CD4-positive, alpha-beta T cell treated with Interleukin-12 subunit alpha and Interleukin-12 subunit beta, for 1 hour (primary cell): ENCODE results near the gene C6orf118.

ENCODE experiments used
- DNase-seq: peaks from one replicate; pipeline ENCODE4 v3.0.0-alpha.2; 2020

Gene C6orf118

DNA sequence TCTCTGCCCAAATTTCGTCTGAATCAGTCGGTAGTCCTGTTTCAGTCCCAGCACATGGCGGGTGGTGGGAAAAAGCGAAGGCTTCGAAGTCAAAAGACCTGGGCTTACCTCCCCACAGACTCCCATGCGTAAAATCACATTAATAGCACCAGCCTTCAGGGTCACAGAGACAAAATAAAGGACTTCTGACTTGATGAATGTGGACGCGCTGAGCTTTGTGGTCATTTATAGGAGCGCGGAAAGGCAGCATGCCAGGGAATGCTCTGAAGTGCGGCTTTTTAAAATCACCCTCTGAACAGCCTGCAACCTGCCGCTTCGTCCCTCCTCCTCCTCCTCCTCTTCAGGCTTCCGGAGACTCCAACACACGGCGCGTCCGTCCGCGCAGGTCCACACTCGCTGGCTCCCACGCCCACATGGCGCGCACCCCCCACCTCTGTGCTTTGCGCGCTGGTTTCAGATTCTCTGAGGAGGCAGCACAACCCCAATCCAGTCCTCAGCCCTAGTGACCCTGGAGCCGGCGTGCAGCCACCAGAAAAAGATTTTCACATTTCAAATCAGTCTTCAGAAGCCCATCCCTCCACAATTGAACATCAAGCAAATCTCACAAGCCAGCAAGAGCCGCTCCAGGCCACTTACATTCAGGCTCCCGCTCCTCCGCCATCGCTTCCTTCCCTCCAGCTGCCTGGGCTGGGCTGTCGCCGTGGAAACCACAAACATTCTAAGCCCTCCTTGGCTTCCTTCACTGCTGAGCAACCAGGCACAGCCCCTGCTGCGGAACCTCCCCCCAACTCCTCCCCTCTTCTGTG, at the start of gene C6orf118:
C6orf118 (minus strand) TSS at position 680 of the 806 bp plus-strand sequence; CDS start at position 661, 19 bp downstream.
- DNase-seq, result no peak

GRCh38 chr6:165345700-165346099, 36.3 kb upstream of the C6orf118 start:
- no peak for DNase-seq

DNA sequence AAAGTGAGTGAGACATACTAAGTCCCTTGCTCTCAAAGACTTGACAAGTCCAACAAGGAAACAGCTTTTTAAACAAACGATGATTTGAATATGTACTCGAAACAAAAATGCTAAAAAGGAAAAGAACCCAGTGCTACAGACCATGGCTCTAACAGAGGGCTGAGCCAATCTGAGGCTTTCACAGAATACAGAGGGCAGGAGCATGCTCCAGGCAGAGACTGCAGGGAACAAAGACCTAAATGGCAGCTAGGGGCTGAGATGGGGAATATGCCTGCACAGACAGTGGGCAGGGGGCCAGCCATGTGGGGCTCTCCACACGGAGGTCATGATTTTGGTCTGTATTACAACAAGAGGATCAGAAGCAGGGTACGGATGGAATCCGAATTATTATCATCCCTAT, 31.1 kb upstream of the C6orf118 start:
- DNase-seq, result no peak

DNA sequence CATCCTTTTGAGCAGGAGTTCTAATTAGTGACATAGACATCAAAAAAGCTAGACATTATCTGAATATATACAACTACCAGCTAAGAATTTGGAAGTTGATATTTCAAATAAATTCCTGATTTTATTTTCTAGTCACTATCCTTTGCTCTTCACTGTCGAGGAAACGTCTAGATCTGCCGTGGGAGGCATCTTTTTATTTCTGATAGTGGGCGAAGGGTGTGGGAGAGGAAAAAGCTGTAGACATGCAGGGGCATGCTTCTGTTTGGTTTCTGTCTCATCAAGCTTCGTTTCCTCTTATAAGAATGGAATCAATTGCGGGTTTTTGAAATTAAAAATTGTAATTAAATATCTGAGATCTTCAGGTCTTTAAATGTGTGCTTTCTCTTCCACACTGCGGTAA, 16.2 kb upstream of the C6orf118 start:
- DNase-seq, result no peak

DNA sequence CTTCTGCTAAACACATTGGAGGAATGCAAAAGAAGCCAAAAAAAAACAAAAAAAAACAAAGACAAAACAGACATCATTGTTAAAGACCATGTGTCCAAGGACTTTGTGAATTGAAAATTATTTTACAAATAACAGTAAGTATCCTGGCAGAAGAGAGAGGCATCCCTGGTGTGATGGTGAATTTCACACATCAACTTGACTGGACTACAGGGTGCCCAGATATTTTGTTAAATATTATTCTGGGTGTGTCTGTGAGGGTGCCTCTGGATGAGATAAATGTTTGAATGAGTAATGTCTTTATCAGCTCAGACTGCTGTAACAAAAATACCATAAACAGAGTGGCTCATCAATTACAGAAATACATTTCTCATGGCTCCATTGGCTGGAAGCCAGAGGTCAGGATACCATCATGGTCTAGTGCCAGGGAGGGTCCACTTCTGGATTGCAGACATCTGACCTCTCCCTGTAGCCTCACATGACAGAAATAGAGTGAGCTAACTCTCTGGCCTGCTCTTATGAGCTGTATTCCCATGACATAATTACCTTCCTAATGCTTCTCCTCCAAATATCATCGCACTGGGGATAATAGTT, 12.2 kb upstream of the C6orf118 start:
- DNase-seq, result no peak

DNA sequence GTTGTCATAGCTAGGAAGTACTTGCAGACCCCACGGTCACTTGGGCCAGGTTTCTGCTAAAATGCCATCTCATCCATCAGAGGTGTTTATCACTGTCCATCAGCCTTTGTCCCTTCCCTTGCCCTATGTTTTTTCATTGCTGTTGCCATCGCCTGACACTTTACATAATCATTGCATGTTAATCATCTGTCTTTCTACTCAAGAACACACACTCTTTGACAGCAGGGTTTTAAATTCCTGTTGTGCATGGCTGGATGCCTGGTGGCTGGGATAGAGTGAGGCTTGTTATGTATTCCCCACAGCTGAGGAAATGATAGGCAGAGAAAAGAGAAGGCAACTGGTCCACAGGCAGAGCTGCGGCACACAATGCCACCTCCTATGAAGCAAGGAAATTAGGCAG, 11.7 kb upstream of the C6orf118 start:
- no peak for DNase-seq

DNA sequence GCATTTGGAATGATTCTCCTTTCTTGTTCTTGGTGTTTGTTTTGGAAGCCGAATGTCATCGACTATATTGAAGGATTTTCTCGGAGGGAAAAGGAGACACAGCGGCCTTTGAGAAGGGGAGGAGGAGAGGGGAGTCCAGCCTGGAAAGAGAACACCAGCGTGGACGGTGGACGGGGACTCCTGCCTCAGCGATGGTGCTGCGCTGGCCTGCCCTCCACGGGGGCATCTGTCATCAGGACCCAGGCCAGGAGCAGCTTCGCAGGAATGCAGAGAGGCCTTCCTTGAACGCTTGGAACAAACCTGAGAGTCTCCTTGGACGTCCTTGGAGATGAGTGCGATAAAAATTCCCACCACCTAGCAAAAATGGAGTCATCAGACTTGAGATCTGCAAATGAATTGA, 8.3 kb upstream of the C6orf118 start:
- no peak for DNase-seq

DNA sequence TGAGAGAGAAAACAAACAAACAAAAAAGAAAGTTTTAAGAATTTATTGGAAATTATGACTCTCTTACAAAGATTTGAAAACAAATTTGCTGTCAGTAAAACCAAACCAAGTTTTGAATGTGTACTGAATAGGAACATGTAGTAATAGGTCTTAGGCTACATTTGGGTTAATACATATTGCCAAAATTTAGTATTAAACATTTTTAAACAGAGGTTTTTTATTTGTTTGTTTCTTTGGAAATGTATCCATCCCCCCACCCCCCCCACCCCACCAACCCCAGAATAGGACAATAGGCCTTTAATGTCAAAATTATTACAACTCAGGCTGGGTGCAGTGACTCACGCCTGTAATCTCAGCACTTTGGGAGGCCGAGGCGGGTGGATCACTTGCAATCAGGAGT, 2.5 kb downstream of the C6orf118 start:
- DNase-seq, result no peak

DNA sequence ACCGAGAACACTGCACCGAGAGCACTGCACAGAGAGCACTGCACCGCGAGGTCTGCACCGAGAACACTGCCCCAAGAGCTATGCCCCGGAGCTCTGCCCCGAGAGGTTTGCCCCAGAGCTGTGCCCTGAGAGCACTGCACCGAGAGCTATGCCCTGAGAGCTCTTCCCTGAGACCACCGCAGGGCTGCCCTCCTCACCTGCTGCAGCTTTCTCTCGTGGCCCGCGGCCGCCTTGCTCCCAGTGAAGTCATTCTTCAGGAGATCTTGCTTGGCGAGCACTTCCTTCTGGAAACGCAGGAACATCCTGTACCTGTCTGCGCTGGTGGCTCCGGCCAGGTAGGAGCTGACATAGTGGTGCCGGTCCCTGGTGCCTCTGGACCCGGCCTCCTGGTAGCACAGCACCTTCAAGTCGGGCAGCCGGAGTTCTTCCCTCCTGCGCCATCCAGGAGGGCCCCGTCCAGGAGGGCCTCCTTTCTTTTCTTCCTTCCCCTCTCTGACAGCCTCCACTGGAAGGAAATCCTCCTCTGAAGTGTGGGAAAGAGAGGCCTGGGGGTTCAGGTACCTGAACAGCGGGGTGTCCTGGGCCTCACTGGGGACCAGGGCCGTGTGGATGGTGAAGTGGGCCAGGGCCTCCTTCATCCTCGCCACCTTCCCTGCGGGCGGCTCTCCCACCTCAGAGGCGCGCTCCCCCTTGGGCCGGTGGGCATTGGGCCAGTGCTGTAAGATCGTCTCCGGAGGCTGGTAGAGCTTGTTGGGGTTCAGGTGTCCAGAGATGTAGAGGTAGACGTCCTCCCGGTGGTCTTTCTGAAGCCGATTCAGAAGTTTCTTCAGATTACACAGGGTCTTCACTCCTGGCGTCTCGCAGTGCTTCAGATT, 7.8 kb downstream of the C6orf118 start:
- no peak for DNase-seq

GRCh38 chr6:165300422-165300936, 8.9 kb downstream of the C6orf118 start:
- DNase-seq, result no peak

DNA sequence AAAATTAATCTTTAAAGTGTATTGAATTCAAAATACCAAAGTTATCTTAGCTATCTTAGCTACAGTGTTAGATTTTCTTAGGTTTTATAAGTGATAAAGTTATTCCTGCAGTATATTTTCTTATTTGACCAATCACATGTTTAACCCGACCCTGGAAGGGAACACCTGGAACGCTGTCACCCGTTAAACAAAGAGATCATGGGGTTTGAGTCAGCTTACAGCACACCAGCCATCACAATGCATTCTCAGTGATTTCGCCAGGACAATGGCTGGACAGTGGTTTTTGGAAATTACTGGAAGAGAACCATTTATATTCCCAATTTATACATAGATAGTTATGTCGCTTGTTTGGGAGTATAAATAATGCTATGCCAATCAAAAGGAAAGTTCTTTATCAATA, 10.5 kb downstream of the C6orf118 start:
- DNase-seq, result no peak

GRCh38 chr6:165298402-165298801, 11.0 kb downstream of the C6orf118 start:
- DNase-seq, result no peak

DNA sequence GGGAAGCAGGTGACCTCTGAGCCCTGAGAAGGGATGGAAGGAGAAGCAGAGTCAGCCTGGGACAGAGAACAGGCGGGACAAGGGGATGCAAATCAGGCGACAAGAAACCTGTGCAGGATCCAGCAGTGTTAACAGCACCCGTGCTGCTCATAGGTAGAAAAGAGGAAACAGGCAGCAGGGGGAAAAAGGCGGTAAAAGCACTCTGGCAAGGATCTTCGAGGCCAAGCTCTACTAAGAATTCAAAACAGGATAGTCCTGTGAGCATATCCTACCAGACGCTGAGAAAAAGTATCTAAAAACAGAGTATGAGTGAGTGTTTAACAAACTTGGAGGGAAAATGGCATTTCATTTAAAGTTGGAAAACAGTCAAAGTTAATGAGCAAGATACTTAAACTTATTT, 16.7 kb downstream of the C6orf118 start:
- no peak for DNase-seq

- no peak for DNase-seq
Observed at GRCh38 chr6:165274611-165275010, 34.8 kb downstream of the C6orf118 start.

DNA sequence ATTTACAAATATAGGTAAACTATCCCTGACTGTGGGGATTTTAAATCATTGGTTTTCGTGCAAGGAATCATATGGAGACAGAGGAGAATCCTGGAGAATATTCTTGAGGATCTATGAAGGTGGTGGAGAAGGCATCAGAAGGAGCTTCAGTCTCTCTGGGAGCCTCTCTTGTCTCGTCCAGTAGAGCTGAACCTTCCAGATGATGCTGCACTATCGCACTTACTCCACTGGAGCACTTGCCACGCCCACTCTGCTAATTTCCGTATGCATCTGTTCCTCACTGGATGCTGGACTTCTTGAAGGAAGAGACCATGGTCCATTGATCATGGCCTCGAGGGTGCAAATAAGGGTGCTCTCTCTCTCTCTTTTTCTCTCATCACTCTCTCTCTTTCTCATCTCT, 36.8 kb downstream of the C6orf118 start:
- no peak for DNase-seq

- no peak for DNase-seq
Observed at GRCh38 chr6:165268987-165269386, 40.4 kb downstream of the C6orf118 start.

DNA sequence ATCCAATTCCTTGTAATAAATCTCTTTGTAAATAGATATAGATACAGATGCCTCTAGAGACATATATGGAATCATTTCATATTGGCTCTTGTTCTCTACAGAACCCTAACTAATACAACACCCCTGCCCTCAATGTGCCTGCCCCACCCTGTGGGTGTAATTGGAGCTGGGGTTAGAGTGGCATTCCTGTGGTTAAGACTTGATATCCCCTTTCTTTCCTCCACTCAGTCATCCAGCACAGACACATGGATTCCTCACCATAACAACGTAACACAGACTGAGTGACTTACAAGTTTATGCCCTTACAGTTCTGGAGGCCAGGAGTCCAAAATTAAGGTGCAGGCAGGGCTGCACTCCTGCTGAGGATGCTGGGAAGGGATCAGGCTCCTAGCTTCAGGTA, 42.8 kb downstream of the C6orf118 start:
- DNase-seq, result no peak

DNA sequence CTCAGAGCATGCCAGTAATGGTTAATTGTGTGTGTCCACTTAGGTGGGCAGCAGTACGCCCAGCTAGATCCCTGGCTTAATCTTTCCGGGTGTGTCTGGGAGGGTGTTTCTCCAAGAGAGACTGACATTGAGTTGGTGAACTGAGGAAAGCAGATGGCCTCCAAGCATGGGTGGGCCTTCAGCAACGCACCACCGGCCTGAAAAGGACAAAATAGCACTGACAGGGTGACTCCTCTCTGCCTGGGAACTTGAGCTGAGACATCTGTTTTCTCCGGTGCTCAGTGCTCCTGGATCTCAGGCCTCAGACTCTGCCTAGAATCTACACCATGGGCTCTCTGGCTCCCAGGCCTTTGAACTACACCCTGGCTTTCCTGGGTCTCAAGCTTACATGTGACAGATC, 43.2 kb downstream of the C6orf118 start:
- DNase-seq, result no peak

DNA sequence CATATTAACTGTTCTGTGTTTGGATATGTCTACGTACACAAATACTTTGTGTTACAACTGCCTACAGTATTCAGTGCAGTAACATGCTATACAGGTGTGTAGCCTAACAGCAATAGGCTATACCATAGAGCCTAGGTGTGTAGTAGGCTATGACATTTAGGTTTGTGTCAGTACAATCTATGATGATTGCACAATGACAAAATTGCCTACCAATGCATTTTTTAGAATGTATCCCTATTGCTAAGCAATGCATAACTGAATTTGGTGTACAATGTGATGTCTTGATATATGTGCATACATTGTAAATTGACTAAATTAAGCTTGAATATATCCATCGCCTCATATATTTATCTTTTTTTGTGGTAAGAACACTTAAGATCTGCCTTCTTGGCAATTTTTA, 48.9 kb downstream of the C6orf118 start:
- no peak for DNase-seq

GRCh38 chr6:165249808-165250207, 59.6 kb downstream of the C6orf118 start:
- DNase-seq, result no peak

- no peak for DNase-seq
Observed at GRCh38 chr6:165245701-165246100, 63.7 kb downstream of the C6orf118 start.

GRCh38 chr6:165245287-165245686, 64.1 kb downstream of the C6orf118 start:
- DNase-seq, result no peak

DNA sequence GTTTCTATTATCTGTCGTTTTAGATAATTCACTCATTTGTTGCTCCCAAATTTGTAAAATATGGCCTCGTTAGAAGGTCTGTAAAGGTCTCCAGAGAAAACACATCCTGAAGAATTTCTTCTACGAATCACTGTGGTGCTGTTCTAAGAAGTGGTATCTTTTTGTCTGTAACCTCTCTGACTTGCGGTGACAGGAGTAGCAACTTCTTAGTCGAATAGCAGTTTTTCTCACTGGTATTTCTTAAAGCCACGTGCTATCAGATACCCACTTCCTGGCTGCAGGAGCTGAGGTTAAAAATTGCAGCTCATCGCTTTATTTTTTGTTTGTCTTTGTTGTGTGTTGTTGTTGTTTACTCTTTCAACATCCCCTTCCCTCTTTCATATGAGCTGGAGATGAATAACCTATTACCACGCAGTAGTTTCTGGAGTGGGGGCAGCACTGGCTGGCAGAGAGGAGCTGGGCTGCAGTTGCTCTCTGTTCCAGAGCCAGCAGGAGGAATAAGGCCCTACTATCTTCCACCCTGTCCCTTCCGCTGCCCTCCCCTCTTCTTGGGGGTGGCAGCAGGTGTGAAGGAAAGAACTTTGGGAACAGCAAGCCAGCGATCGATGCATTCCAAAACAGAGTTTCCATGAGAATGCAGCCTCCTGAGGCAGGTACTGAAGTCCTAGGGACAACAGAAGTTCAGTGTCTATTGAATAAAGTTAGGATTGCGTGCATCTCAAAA, 64.7 kb downstream of the C6orf118 start:
- DNase-seq, result no peak
